Activated T-helper 2 cell treated with anti-CD3 and anti-CD28 coated beads, Interferon-gamma antibody, Interleukin-2, Interleukin-4, amounts not matched to agents 10 μg/mL and 5 μg/mL and 100 μg/mL, durations not matched to agents 14 hours and 24 hours and 36 hours (primary cell): ENCODE measurements around the gene BAIAP2. TPM values are rescaled to one million over a fixed set of nuclear protein-coding genes. Genes with fewer than 3 reads are reported as not detected.
"Not testable (repeated sequence)": the region's sequence is repeated elsewhere in the genome, so short reads cannot be mapped to it uniquely, and the experiment has no call there.

Source experiments
- DNase-seq: peaks from one replicate; pipeline ENCODE4 v3.0.0; 2021; ENCODE audit warnings: low spot score
- H3K27ac Mint-ChIP-seq: one replicate; pipeline ENCODE4 v1.8.0; 2021; ENCODE audit warnings: mixed read lengths
- H3K27me3 Mint-ChIP-seq: one replicate; pipeline ENCODE4 v1.8.0; 2021; ENCODE audit warnings: low read depth, mixed read lengths
- H3K36me3 Mint-ChIP-seq: one replicate; pipeline ENCODE4 v1.8.0; 2021; ENCODE audit warnings: low read depth, mixed read lengths
- H3K4me1 Mint-ChIP-seq: one replicate; pipeline ENCODE4 v1.8.0; 2021; ENCODE audit warnings: low read depth, mixed read lengths
- H3K4me3 Mint-ChIP-seq: one replicate; pipeline ENCODE4 v1.8.0; 2021; ENCODE audit warnings: low read depth, mild to moderate bottlenecking, moderate library complexity, mixed read lengths
- H3K9me3 Mint-ChIP-seq: one replicate; pipeline ENCODE4 v1.8.0; 2021; ENCODE audit warnings: mixed read lengths
- intact Hi-C: fragments of 100-400 bp; cut with micrococcal nuclease; formaldehyde crosslinking; loops from one replicate; pipeline ENCODE4 v1.15.1; 2023
- total RNA-seq: library from RNA; stranded (reverse); gene quantifications from 2 replicates; pipeline ENCODE4 v1.2.3, GENCODE V29; 2022

Gene BAIAP2
- total RNA-seq, 1 donor from 2014 or later: 5.3 TPM

DNA sequence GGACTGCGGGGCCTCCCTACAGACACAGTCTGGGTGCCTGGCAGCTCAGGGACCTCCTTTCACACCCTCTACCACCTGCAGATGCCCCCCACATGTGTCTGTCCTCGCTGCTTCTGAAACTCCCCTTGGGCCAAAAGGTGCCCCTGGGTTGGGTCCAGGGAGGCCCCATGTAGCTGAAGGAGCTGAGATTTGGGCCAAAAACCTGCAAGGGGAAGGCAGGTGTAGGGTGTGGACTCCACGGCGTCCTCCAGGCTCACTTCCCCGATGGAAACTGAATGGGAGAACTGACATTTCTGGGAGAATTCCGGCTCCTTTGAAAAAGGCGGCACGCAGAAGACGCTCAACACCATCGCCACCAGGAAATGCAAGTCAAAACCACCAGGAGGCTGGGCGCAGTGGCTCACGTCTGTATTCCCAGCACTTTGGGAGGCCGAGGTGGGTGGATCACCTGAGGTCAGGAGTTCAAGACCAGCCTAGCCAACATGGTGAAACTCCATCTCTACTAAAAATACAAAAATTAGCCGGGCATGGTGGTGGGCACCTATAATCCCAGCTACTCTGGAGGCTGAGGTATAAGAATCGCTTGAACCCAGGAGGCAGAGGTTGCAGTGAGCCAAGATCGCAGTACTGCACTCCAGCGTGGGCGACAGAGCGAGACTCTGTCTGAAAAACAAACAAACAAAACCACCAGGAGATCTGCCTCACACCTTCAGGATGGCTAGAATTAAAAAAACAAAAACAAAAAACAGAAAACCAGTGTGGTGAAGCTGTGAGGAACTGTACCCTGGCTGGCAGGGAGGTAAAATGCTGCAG, 13.2 kb upstream of the BAIAP2 start:
- Mint-ChIP-seq H3K36me3 (peaks cover 3% of the 10 kb centered on the region), H3K27ac (no peak overlapping the region), H3K4me3 (no peak overlapping the region), H3K9me3 (peaks cover 8% of the 10 kb centered on the region), H3K27me3 (peaks cover under 1% of the 10 kb centered on the region), H3K4me1 (peaks cover 26% of the 10 kb centered on the region)
- intact Hi-C loops: no loop called here
- DNase-seq: no peak

DNA sequence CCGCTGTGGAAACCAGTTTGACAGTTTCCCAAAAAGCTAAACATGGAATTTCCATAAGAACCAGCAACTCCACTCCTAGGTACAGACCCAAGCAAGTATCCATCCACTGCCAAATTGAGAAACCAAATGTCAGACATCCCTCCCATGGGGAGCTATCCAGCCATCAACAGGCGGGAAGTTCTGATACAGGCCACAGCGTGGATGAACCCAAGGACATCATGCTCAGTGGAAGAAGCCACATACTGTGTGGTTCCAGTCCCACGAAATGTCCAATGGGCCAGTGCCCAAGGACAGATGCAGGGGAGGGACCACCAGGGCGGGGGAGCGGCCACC, 12.6 kb upstream of the BAIAP2 start:
- peaks cover 3% of the 10 kb centered on the region for H3K27me3 Mint-ChIP-seq
- H3K9me3 Mint-ChIP-seq: peaks cover 11% of the 10 kb centered on the region
- H3K4me3 Mint-ChIP-seq: no peak overlapping the region
- H3K36me3 Mint-ChIP-seq: no peaks in the 10 kb centered on the region
- no peak overlapping the region for H3K27ac Mint-ChIP-seq
- intact Hi-C loops: no loop called here
- peaks cover 24% of the 10 kb centered on the region for H3K4me1 Mint-ChIP-seq
- no peak for DNase-seq

DNA sequence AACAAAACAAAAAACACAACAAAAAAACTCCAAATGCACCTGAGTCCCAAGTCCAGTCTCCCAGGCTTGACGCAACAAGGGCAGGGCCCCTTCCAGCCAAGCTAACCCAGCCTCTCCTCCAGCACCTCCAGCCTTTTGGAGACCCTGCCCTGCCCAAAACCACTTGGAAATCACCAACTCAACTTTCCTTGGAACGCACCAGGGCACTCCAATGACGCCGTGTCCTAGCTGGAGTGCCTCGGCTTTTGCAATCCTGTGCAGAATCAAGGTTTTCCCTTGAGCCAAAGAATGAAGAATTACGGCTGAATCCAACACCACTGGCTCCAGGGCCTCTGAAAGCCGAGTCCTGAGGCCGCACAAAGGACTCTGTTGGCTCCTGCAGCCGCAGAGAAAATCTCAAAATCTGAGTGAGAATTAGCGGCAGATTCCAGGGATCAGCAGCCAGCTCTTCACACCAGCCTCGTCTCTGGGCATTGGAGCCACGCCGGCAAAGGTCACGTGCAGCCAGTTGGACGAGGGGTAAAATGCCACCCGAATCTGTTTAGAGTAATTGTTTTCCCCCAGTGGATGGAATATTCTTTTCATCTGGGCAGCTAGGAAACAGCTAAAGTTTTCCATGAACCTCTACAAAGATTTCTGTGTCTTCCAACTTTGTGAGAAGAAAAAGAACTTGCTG, 9.7 kb upstream of the BAIAP2 start:
- intact Hi-C loops: no loop called here
- H3K36me3 Mint-ChIP-seq: no peaks in the 10 kb centered on the region
- H3K27me3 Mint-ChIP-seq: peaks cover 6% of the 10 kb centered on the region
- no peak overlapping the region for H3K27ac Mint-ChIP-seq
- DNase-seq: no peak
- peaks cover 11% of the 10 kb centered on the region for H3K9me3 Mint-ChIP-seq
- H3K4me1 Mint-ChIP-seq: peaks cover 4% of the 10 kb centered on the region
- no peak overlapping the region for H3K4me3 Mint-ChIP-seq

DNA sequence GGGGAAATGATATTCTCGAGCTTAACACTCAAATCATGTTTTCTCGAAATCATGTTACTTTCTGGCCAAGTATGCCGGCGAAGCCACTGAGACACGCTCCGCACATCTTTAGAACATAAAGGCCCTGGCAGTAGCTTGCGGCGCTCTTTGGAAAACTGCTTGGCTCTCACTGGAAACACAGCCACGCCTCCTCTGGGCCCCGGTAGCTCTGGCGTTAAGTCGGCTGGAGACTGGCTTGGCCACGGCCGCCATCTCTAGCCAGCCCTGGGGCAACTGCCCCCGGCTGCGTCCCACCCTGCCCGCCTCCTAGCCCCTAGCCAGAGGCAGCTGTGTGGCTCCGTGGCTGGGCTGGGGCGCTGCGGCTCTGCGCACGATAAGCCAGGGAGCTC, 9.2 kb upstream of the BAIAP2 start:
- Mint-ChIP-seq H3K27me3 (peaks cover 6% of the 10 kb centered on the region), H3K36me3 (no peaks in the 10 kb centered on the region), H3K4me1 (peaks cover 4% of the 10 kb centered on the region), H3K27ac (no peak overlapping the region), H3K9me3 (peaks cover 11% of the 10 kb centered on the region), H3K4me3 (no peak overlapping the region)
- no peak for DNase-seq
- intact Hi-C loops: no loop called here

DNA sequence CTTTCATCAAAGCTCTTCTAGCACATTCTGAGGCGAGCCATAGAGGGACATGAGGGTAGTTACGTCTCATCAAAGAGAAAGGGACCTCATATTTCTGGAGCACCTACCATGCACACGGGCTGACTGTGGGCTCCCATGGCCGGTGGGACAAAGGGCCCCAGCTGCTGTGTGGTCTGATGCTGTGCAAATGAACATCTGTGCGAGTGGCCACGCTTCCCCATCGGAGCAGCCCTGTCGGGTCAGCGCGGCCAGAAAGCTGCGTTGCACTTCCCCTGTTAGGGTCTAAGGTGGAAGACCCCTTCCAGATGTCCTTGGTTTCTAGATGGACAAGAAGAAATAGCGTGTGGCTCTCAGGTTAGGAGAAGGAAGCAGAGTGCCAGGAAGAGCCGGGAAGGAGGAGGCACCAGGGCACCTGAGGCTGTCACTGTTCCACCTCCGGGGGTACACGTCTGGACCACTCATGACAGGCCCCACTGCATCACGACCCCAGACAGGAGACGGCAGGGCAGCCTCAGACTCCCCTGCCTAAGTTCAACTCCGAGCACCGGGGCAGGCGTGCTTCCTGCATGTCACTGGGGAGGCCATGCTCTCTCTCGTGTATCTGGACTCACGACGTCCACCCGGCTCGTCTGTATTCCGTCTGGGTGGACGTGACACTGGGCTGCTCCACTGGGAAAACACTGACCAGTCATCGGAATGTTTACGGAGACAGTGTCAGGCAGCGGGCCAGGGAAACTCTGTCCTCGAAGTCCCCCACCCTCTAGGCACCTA, 8.5 kb upstream of the BAIAP2 start:
- intact Hi-C loops: no loop called here
- H3K36me3 Mint-ChIP-seq: no peaks in the 10 kb centered on the region
- no peak overlapping the region for H3K4me3 Mint-ChIP-seq
- H3K9me3 Mint-ChIP-seq: peaks cover 11% of the 10 kb centered on the region
- H3K27ac Mint-ChIP-seq: no peak overlapping the region
- DNase-seq: no peak
- H3K4me1 Mint-ChIP-seq: peaks cover 4% of the 10 kb centered on the region
- H3K27me3 Mint-ChIP-seq: peaks cover 6% of the 10 kb centered on the region

DNA sequence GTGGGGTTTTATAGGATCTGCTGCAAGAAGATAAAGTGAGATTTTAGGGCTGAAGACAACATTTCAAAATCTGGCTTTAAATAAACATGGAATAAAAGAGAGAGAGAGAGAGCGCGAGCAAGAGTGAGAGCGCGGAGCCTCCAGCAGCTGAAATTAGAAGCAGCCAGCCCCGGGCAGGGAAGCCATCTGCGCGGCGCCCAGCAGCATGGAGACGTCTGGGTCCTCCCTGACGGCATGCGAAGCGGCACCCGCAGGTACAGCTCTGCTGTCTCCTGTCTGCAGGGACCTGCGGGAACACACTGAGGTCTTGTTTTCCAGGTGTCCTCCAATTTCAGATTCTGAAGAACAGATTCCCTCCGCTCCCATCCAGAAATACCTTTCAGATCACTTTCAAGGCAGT, 7.9 kb upstream of the BAIAP2 start:
- no peak overlapping the region for H3K27ac Mint-ChIP-seq
- intact Hi-C loops: no loop called here

DNA sequence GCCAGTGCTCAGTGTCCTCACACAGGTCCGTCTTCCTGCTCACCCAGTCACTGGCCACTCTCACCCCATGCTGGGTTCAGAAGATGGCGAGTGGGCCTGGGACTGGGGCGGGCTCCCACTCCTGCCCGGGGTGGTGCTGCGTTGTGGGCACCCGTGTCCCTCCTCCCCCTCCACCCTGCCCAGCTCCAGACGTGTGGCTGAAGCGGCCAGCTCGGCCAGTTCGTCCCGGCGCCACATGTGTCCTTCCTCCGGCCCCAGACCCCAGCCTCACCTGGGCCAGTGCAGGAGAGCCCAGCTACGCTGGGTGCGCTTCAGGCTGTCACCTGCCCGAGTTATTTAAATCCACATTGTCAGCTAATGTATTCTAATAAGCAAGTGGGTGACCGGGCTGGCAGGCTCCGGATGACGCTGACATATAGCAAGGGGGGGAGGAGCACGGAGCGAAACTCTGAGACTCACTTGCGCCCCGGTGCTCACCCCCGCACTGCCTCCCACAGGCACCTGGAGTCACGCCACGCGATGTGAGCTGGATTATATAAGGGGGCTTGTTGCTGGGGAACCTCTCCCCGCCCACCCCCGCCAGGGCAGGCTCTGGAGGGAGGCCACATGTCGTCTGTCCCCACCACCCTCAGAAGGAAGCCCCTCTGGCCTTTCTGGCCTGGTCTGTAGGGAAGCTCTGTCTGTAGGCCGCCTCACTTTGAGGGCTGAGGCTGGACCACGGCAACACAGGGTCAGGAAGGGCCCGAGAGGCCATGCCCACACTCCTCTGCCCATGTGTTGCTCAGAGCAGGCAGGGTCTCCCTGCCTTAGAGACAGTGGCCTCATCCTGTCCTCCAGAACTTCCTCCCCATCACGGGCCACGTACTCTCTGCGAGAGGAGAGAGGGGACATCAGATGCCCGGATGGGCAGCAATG, 7.1 kb upstream of the BAIAP2 start:
- intact Hi-C loops: no loop called here
- no peak for DNase-seq
- Mint-ChIP-seq H3K36me3 (no peaks in the 10 kb centered on the region), H3K4me3 (no peak overlapping the region), H3K27ac (no peak overlapping the region), H3K9me3 (peaks cover 11% of the 10 kb centered on the region), H3K4me1 (peaks cover 4% of the 10 kb centered on the region), H3K27me3 (peaks cover 14% of the 10 kb centered on the region)

More for the DNA sequence above, 7.9 kb upstream of the BAIAP2 start:
- H3K9me3 Mint-ChIP-seq: peaks cover 11% of the 10 kb centered on the region
- H3K36me3 Mint-ChIP-seq: no peaks in the 10 kb centered on the region
- peaks cover 9% of the 10 kb centered on the region for H3K27me3 Mint-ChIP-seq
- no peak overlapping the region for H3K4me3 Mint-ChIP-seq
- peaks cover 4% of the 10 kb centered on the region for H3K4me1 Mint-ChIP-seq
- no peak for DNase-seq

DNA sequence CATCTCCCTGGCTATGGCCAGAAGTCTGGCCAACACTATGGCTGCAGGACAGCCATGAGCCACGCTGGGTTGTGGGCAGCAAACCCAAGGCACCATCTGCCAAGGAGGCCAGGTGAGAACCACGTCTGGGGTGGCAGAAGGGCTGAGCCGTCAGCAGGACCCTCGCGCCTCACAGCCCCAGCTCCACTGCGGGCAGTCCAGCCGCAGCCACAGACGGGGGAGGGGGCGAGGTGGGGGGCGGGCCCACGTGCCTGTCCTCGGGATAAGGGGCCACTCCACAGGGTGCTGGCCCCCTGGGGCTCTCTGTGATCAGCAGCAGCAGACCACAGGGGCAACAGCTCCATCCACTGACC, 6.5 kb upstream of the BAIAP2 start:
- no peak overlapping the region for H3K4me3 Mint-ChIP-seq
- peaks cover 20% of the 10 kb centered on the region for H3K27me3 Mint-ChIP-seq
- no peaks in the 10 kb centered on the region for H3K36me3 Mint-ChIP-seq
- DNase-seq: no peak
- peaks cover 4% of the 10 kb centered on the region for H3K4me1 Mint-ChIP-seq
- H3K27ac Mint-ChIP-seq: no peak overlapping the region
- peaks cover 11% of the 10 kb centered on the region for H3K9me3 Mint-ChIP-seq
- intact Hi-C loops: no loop called here

DNA sequence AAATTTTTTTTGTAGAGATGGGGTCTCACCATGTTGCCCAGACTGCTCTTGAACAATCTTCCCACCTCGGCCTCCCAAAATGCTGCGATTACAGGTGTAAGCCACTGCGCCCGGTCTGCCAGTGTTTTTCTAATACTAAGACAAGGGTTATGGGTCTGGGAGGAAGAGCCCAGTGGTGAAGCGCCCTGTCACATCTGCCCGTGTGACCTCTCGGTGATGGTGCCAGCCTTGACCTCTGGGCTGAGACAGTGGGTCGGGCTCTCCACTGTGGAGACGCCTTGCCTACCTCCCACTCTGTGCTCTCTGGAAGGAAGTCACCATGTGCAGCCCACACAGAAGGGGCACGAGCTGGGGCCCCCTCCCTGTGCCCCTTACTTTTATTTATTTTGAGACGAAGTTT, 5.1 kb upstream of the BAIAP2 start:
- H3K27me3 Mint-ChIP-seq: peaks cover 29% of the 10 kb centered on the region
- H3K4me1 Mint-ChIP-seq: no peaks in the 10 kb centered on the region
- H3K27ac Mint-ChIP-seq: no peak overlapping the region
- H3K9me3 Mint-ChIP-seq: peaks cover 11% of the 10 kb centered on the region
- intact Hi-C loops: loop anchor here (10.0 kb wide), 1 partner anchor 195 kb away; the partner anchor contains the start of gene CEP131
- H3K4me3 Mint-ChIP-seq: no peak overlapping the region
- DNase-seq: no peak
- no peaks in the 10 kb centered on the region for H3K36me3 Mint-ChIP-seq

DNA sequence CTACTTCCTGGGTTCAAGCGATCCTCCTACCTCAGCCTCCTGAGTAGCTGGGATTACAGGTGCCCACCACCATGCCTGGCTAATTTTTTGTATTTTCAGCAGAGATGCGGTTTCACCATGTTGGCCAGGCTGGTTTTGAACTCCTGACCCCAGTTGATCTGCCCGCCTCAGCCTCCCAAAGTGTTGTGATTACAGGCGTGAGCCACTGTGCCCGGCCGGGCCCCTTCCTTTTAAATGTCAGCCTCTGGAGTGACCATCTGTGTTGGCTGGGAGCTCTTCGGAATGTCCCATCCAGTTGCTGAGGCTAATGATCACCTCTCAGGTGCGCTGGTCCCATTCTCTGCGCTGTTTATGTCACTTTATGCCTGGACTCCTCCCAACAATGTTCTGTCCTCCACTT, 4.6 kb upstream of the BAIAP2 start:
- not testable (repeated sequence) for DNase-seq, H3K4me3 Mint-ChIP-seq, H3K27ac Mint-ChIP-seq, H3K36me3 Mint-ChIP-seq, H3K4me1 Mint-ChIP-seq
- peaks cover 30% of the 10 kb centered on the region for H3K27me3 Mint-ChIP-seq
- H3K9me3 Mint-ChIP-seq: peaks cover 11% of the 10 kb centered on the region
- intact Hi-C loops: loop anchor here (10.0 kb wide), 1 partner anchor 194 kb away; the partner anchor contains the start of gene CEP131

DNA sequence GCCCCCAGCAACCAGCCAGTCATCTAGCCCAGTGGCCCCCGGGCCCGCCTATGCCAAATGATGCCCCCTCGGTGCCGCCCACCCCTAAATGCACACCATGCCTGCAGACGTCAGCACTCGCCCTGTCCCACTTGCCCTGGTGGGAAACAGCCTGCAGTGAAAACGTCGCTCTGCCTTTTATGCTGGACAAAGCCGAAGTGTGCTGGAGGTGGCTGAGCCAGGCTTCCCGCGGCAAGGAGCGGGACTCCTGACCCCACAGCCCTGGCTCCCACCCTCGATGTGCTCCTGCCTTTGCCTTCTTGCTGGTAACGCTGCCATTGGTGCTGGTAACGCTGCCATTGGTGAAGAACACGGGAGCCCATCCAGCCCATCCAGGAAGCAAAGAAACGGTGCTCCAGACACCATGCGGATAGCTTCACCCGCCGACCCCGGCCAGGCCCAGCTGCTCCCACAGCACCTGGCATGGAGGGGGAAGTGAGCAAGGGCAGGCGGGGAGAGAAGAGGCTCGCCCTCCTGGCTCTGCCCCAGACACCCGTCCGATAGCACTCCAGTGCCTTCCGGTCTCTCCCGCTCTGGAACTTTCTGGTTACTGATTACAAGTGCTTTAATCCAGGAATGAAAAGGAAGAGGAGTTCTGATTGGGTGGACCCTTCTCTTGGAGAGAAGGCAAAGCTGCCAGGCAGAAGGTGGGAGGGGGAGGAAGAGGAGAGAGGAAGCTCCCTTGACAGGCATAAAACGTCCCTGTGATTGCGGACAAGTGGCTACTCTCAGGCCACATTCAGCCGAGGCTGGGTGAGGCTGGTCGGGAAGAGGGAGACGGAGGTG, 4.0 kb upstream of the BAIAP2 start:
- H3K36me3 Mint-ChIP-seq: no peaks in the 10 kb centered on the region
- H3K27me3 Mint-ChIP-seq: peaks cover 33% of the 10 kb centered on the region
- DNase-seq: no peak
- H3K4me1 Mint-ChIP-seq: peaks cover 3% of the 10 kb centered on the region
- H3K27ac Mint-ChIP-seq: no peak overlapping the region
- H3K4me3 Mint-ChIP-seq: no peak overlapping the region
- intact Hi-C loops: loop anchor here (10.0 kb wide), 1 partner anchor 194 kb away; the partner anchor contains the start of gene CEP131
- peaks cover 11% of the 10 kb centered on the region for H3K9me3 Mint-ChIP-seq
